HG03354 (cell line): ENCODE measurements around the gene RPS24.
A peak's percentile ranks its signal among the peaks of the same experiment; 100 is the strongest.
"Not testable (repeated sequence)": the region's sequence is repeated elsewhere in the genome, so short reads cannot be mapped to it uniquely, and the experiment has no call there.

Source experiments
- ATAC-seq: cut with Tn5 transposase; IDR thresholded peaks from one replicate; pipeline ENCODE4 v1.9.1; 2021; ENCODE audit warnings: mild to moderate bottlenecking; ENCODE audit not compliant: unreplicated experiment, poor library complexity, severe bottlenecking

RPS24 gene

GRCh38 chr10:78033637-78034470, at the start of gene RPS24:
Gene RPS24 (plus strand): TSS chr10:78033863. CDS start chr10:78033902, 39 bp downstream.
- peak; percentile 85 for ATAC-seq

- no peak for ATAC-seq
Measured at GRCh38 chr10:77984986-77985385, 48.7 kb upstream of the RPS24 start.

GRCh38 chr10:77987671-77988255, 45.9 kb upstream of the RPS24 start:
- ATAC-seq = no peak

GRCh38 chr10:77989081-77989724, 44.5 kb upstream of the RPS24 start:
- ATAC-seq = no peak

- no peak for ATAC-seq
Measured at GRCh38 chr10:77993620-77994019, 40.0 kb upstream of the RPS24 start.

- ATAC-seq = not testable (repeated sequence)
Measured at GRCh38 chr10:77998780-77999179, 34.9 kb upstream of the RPS24 start.

- ATAC-seq = no peak
Measured at GRCh38 chr10:78000206-78000605, 33.5 kb upstream of the RPS24 start.

GRCh38 chr10:78000956-78001472, 32.6 kb upstream of the RPS24 start:
- ATAC-seq = no peak

GRCh38 chr10:78002541-78003288, 30.9 kb upstream of the RPS24 start:
- ATAC-seq = no peak

GRCh38 chr10:78004215-78005026, 29.2 kb upstream of the RPS24 start:
- no peak for ATAC-seq

GRCh38 chr10:78007172-78007571, 26.5 kb upstream of the RPS24 start:
- no peak for ATAC-seq

GRCh38 chr10:78009662-78010061, 24.0 kb upstream of the RPS24 start:
- no peak for ATAC-seq

- no peak for ATAC-seq
Measured at GRCh38 chr10:78010278-78010677, 23.4 kb upstream of the RPS24 start.

- ATAC-seq = no peak
Measured at GRCh38 chr10:78011065-78011464, 22.6 kb upstream of the RPS24 start.

GRCh38 chr10:78013564-78013963, 20.1 kb upstream of the RPS24 start:
- no peak for ATAC-seq

GRCh38 chr10:78015546-78015945, 18.1 kb upstream of the RPS24 start:
- no peak for ATAC-seq

GRCh38 chr10:78017856-78018255, 15.8 kb upstream of the RPS24 start:
- no peak for ATAC-seq

GRCh38 chr10:78019264-78019663, 14.4 kb upstream of the RPS24 start:
- no peak for ATAC-seq

GRCh38 chr10:78021201-78021600, 12.5 kb upstream of the RPS24 start:
- no peak for ATAC-seq
